HepG2 (cell line): Measurements from ENCODE around the gene PPIL3. TPM values are rescaled to one million over a fixed set of nuclear protein-coding genes. Genes with fewer than 3 reads are reported as not detected.
A peak's percentile ranks its signal among the peaks of the same experiment; 100 is the strongest.

ENCODE experiments used
- ADNP ChIP-seq: sonication (generic); formaldehyde crosslinking; IDR thresholded peaks from 2 replicates; pipeline ENCODE4 v1.4.0; 2020; ENCODE audit warnings: missing genetic modification reagents
- CC2D1A ChIP-seq: sonication (generic); formaldehyde crosslinking; IDR thresholded peaks from 2 replicates; pipeline ENCODE4 v1.8.1; 2023; ENCODE audit warnings: mild to moderate bottlenecking, missing genetic modification reagents
- DRAP1 ChIP-seq: IDR thresholded peaks from 2 replicates; pipeline ENCODE4 v1.6.1; 2016; ENCODE audit warnings: missing genetic modification reagents, missing compliant biosample characterization
- GATAD2A ChIP-seq: IDR thresholded peaks from 2 replicates; pipeline ENCODE4 v1.6.1; 2016
- HMGXB3 ChIP-seq: sonication (generic); formaldehyde crosslinking; IDR thresholded peaks from 2 replicates; pipeline ENCODE4 v1.4.0; 2020; ENCODE audit warnings: missing genetic modification reagents, borderline replicate concordance
- IKZF1 ChIP-seq: fragments of 450-650 bp; IDR thresholded peaks from 2 replicates; pipeline ENCODE4 v1.7.1; 2016
- KLF16 ChIP-seq, 2 experiments: sonication (generic) in 1 of 2; formaldehyde crosslinking in 1 of 2; IDR thresholded peaks; 2 replicates each; pipeline versions ENCODE4 v1.6.1 to v1.8.0; 2016 to 2023; ENCODE audit warnings: missing genetic modification reagents in 2 of 2, missing compliant biosample characterization in 1 of 2
- KMT2A ChIP-seq: sonication (generic); formaldehyde crosslinking; IDR thresholded peaks from 2 replicates; pipeline ENCODE4 v1.4.0; 2020; ENCODE audit warnings: missing genetic modification reagents
- KMT2B ChIP-seq: IDR thresholded peaks from 2 replicates; pipeline ENCODE4 v1.6.1; 2016; ENCODE audit warnings: missing genetic modification reagents, missing compliant biosample characterization
- MIER3 ChIP-seq: IDR thresholded peaks from 2 replicates; pipeline ENCODE4 v1.6.1; 2016; ENCODE audit warnings: missing compliant biosample characterization, borderline replicate concordance
- MIXL1 ChIP-seq: IDR thresholded peaks from 2 replicates; pipeline ENCODE4 v1.6.1; 2016
- MXD3 ChIP-seq: IDR thresholded peaks from 2 replicates; pipeline ENCODE4 v1.6.1; 2016; ENCODE audit warnings: mild to moderate bottlenecking, missing biosample characterization, missing genetic modification reagents
- PATZ1 ChIP-seq: sonication (generic); formaldehyde crosslinking; IDR thresholded peaks from 2 replicates; pipeline ENCODE4 v1.4.0; 2020; ENCODE audit warnings: missing genetic modification reagents
- RBM22 ChIP-seq: fragments of 200-400 bp; formaldehyde crosslinking; optimal IDR thresholded peaks from 2 replicates; pipeline ENCODE3; 2017; ENCODE audit warnings: mild to moderate bottlenecking, low read length, moderate library complexity
- RXRB ChIP-seq: IDR thresholded peaks from 2 replicates; pipeline ENCODE4 v1.6.1; 2016; ENCODE audit warnings: borderline replicate concordance, missing genetic modification reagents, missing compliant biosample characterization
- SAP130 ChIP-seq: IDR thresholded peaks from 2 replicates; pipeline ENCODE4 v1.6.1; 2016; ENCODE audit warnings: low read depth
- SMC3 ChIP-seq: IDR thresholded peaks from 2 replicates; pipeline ENCODE4 v1.6.1; 2011; ENCODE audit warnings: low read length, improper control_type of control experiment
- SNAPC5 ChIP-seq: sonication (generic); formaldehyde crosslinking; IDR thresholded peaks from 2 replicates; pipeline ENCODE4 v1.8.1; 2023; ENCODE audit warnings: mild to moderate bottlenecking, missing genetic modification reagents, borderline replicate concordance
- ZNF121 ChIP-seq: sonication (generic); formaldehyde crosslinking; IDR thresholded peaks from 2 replicates; pipeline ENCODE4 v1.5.0; 2020; ENCODE audit warnings: mild to moderate bottlenecking, missing genetic modification reagents
- ZNF263 ChIP-seq: sonication (generic); formaldehyde crosslinking; IDR thresholded peaks from 2 replicates; pipeline ENCODE4 v1.4.0; 2020; ENCODE audit warnings: missing genetic modification reagents
- ZNF784 ChIP-seq: sonication (generic); formaldehyde crosslinking; IDR thresholded peaks from 2 replicates; pipeline ENCODE4 v1.5.1; 2020; ENCODE audit warnings: missing genetic modification reagents, mild to moderate bottlenecking, borderline replicate concordance
- polyA plus RNA-seq, 8 experiments: library from polyadenylated mRNA; depleted of rRNA in 3 of 8; stranded (reverse) in 7 of 8; unstranded in 1 of 8; fragments of >200 nt; fragmentation: Illumina TruSeq in 4 of 8; extraction: Trizol in 4 of 8; gene quantifications; 2 replicates each; pipeline versions ENCODE4 v1.2.1 to v1.2.3, GENCODE V29; 2011 to 2016; ENCODE audit warnings: low read depth in 4 of 8, missing spikeins in 1 of 8, mixed read lengths in 1 of 8; ENCODE audit not compliant: insufficient read depth in 1 of 8
- total RNA-seq, 5 experiments: library from RNA; depleted of rRNA; stranded (reverse); fragments of >200 nt; fragmentation: Illumina TruSeq; extraction: Trizol; gene quantifications; 2 replicates each; pipeline ENCODE4 v1.2.3, GENCODE V29; 2016; ENCODE audit warnings: low read depth in 1 of 5

Gene PPIL3
- total and polyA plus RNA-seq, 2 of the 13 experiments (the other 11 are each of a cell fraction or from before 2014, with no cell fraction given): 98.7 to 107 TPM

- TF ChIP-seq HMGXB3 (peak; percentile 68; the same call in 1 of the 2 replicates), IKZF1 (no peak), MIXL1 (CRISPR knock-in tag) (0 out of 2 replicates have a peak, but pooled peaks have one; percentile 19), DRAP1 (CRISPR knock-in tag) (0 out of 2 replicates have a peak, but pooled peaks have one; percentile 36), KMT2A (CRISPR knock-in tag) (0 out of 2 replicates have a peak, but pooled peaks have one; percentile 32), ZNF263 (CRISPR knock-in tag) (0 out of 2 replicates have a peak, but pooled peaks have one; percentile 30), GATAD2A (peak; percentile 52; the same call in 1 of the 2 replicates), ZNF784 (CRISPR knock-in tag) (0 out of 2 replicates have a peak, but pooled peaks have one; percentile 29), KMT2B (0 out of 2 replicates have a peak, but pooled peaks have one; percentile 33), RBM22 (peak; percentile 32), CC2D1A (CRISPR knock-in tag) (no peak), RXRB (CRISPR knock-in tag) (peak; percentile 63), ADNP (CRISPR knock-in tag) (no peak), ZNF121 (0 out of 2 replicates have a peak, but pooled peaks have one; percentile 12), MIER3 (CRISPR knock-in tag) (0 out of 2 replicates have a peak, but pooled peaks have one; percentile 29), PATZ1 (CRISPR knock-in tag) (0 out of 2 replicates have a peak, but pooled peaks have one; percentile 16), KLF16 (CRISPR knock-in tag; IDR thresholded peaks at IDR 0.05) (0 out of 4 replicates have a peak, but pooled peaks of 1 of the 2 experiments have one; percentile 42), SMC3 (peak; percentile 88), SNAPC5 (peak; percentile 56; the same call in 1 of the 2 replicates), MXD3 (CRISPR knock-in tag) (no peak), SAP130 (CRISPR knock-in tag) (peak; percentile 56)
These were observed 16.9 kb upstream of the PPIL3 start (continued) for GRCh38 chr2:200905618-200906296.
